RKO (cell line): ENCODE results near the gene TMEM87B.

Source experiments
- DNase-seq: peaks from one replicate; pipeline ENCODE4 v3.0.0-alpha.2; 2016; ENCODE audit warnings: low spot score

The TMEM87B gene

GRCh38 chr2:112150851-112151250 lies 95.8 kb downstream of the TMEM87B start:
- DNase-seq, result no peak

GRCh38 chr2:112151271-112151670 lies 96.2 kb downstream of the TMEM87B start:
- no peak for DNase-seq

- no peak for DNase-seq
These were observed 96.8 kb downstream of the TMEM87B start for GRCh38 chr2:112151701-112152440.

- DNase-seq, result no peak
These were observed 97.6 kb downstream of the TMEM87B start for GRCh38 chr2:112152476-112153178.

- DNase-seq, result no peak
These were observed 98.1 kb downstream of the TMEM87B start for GRCh38 chr2:112153179-112153490.

GRCh38 chr2:112153501-112153900 lies 98.4 kb downstream of the TMEM87B start:
- no peak for DNase-seq

- DNase-seq, result no peak
These were observed 99.4 kb downstream of the TMEM87B start for GRCh38 chr2:112154246-112155117.

- DNase-seq, result no peak
These were observed 100.5 kb downstream of the TMEM87B start for GRCh38 chr2:112155331-112156151.

GRCh38 chr2:112156152-112156986 lies 101.3 kb downstream of the TMEM87B start:
- DNase-seq, result no peak

GRCh38 chr2:112157472-112157871 lies 102.4 kb downstream of the TMEM87B start:
- DNase-seq, result no peak

- DNase-seq, result no peak
These were observed 104.4 kb downstream of the TMEM87B start for GRCh38 chr2:112159454-112159921.

GRCh38 chr2:112160283-112161250 lies 105.5 kb downstream of the TMEM87B start:
- DNase-seq, result no peak

GRCh38 chr2:112161431-112162145 lies 106.5 kb downstream of the TMEM87B start:
- DNase-seq, result no peak

- no peak for DNase-seq
These were observed 107.3 kb downstream of the TMEM87B start for GRCh38 chr2:112162341-112162740.

- DNase-seq, result no peak
These were observed 107.9 kb downstream of the TMEM87B start for GRCh38 chr2:112162956-112163355.

- no peak for DNase-seq
These were observed 108.5 kb downstream of the TMEM87B start for GRCh38 chr2:112163541-112163981.

GRCh38 chr2:112164876-112165275 lies 109.8 kb downstream of the TMEM87B start:
- no peak for DNase-seq

GRCh38 chr2:112165296-112165695 lies 110.2 kb downstream of the TMEM87B start:
- DNase-seq, result no peak
